Left forelimb (tissue), 1 donor: Measurements from ENCODE around the gene ADAT3.
A peak's percentile ranks its signal among the peaks of the same experiment; 100 is the strongest.

Experiments
- DNase-seq: peaks from one replicate; pipeline ENCODE4 v3.0.0-alpha.2; 2018; ENCODE audit warnings: low spot score

Gene ADAT3

DNA sequence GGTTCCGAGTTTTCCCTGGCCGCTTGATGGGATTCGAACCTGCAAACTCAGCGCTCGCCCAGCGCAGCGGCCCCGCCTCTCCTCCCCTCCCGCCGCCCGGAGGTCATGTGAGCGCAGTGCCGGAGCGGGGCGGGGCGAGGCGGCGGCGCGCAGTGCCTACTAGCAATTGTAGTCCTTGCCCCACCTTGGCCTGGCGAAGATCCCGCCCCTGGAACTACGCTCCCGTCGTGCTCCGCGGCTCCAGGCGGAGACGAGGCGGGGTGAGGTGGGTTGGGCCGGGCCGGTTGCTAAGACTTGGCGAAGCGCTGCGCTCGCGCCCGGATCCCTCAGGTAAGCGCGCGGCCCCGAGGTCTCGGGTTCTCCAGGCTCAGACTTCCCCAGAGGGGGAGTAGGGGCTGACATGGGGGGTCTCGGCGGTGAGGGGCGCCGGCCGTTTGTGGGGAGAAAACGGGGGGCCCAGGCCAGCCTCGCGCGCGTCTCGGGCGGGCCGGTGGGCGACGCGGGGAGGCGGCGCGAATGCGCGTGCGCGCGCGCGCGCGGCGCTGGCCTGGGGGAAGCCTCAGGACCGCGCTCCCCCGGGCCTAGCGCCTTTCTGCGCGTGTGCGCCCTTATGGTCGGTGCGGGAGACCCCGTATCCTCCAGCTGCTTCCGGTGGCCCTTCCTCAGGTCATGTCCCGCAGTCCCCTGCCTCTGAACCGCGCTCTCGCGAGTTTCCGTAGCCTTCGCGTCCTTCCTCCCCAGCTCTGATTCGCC, at the start of gene ADAT3, which contains the start of gene SCAMP4:
Gene ADAT3 (plus strand): TSS at position 290 of the 753 bp plus-strand sequence. CDS start 6,649 bp downstream, outside the sequence.
Gene SCAMP4 (plus strand): TSS at position 290 of the 753 bp plus-strand sequence. CDS start 9,621 bp downstream, outside the sequence.
- peak; percentile 99 for DNase-seq

DNA sequence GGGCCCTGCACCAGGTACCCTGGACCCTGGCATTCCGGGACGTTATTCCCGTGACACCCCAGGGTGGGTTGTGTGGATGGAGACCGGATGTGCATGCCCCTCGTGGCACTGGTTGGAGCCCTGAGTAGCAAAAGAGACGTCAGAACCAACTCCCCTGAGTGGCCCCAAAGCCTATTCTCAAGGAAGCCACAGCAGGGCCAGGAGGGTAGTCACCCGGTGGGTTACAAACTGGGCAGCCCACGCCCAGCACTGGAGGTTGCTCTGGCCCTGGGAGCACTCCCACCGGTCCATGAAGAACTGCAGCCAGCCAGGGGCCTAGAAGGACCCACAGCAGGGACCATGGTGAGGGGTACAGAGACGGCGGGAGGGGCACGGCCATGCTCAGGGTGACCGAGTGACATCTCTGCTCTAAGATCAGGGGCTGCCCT, 49.4 kb upstream of the ADAT3 start:
- DNase-seq = no peak

DNA sequence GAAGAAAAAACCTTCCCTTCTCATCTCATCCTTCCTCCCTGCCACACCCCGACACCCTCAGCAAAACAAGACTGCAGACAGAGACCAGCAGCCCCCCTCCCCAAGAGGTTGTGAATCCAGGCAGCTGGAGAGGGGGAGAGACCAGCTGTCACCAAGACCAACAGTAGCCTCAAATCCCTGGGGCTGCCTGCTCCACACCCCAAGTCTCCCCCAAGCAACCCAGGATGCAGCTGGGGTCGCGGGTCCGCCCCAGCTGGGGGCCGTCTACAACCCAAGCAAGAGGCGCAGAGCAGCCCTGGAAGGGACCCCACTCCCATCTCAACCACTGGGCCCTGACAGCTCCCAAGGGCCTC, 48.9 kb upstream of the ADAT3 start:
- no peak for DNase-seq

- DNase-seq = no peak
These were observed 48.2 kb upstream of the ADAT3 start for GRCh38 chr19:1856698-1857603.

GRCh38 chr19:1857648-1858326, 47.4 kb upstream of the ADAT3 start:
- DNase-seq = no peak

- no peak for DNase-seq
These were observed 46.7 kb upstream of the ADAT3 start for GRCh38 chr19:1858412-1859081.

DNA sequence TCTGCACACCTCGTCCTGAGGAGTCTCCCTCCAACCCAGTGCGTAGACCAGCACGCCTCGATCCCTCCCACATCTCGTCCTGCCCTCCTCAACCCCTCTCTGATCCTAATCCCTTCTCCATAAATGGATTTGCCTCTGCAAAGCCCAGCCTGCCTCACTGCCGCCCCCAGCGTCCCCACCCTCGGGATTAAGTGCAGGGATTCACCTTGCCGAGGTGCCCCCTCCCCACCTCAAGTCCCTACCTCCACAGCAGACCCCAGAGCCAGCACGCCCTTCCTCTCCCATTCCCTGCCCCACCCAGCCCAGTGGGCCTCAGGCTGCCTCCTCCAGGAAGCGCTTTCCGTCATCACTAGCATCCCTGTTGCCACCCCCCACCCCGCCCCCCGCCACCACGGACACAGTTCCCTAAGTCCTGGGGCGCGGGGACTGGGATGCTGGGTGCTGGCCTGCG, 45.8 kb upstream of the ADAT3 start:
- DNase-seq = no peak

DNA sequence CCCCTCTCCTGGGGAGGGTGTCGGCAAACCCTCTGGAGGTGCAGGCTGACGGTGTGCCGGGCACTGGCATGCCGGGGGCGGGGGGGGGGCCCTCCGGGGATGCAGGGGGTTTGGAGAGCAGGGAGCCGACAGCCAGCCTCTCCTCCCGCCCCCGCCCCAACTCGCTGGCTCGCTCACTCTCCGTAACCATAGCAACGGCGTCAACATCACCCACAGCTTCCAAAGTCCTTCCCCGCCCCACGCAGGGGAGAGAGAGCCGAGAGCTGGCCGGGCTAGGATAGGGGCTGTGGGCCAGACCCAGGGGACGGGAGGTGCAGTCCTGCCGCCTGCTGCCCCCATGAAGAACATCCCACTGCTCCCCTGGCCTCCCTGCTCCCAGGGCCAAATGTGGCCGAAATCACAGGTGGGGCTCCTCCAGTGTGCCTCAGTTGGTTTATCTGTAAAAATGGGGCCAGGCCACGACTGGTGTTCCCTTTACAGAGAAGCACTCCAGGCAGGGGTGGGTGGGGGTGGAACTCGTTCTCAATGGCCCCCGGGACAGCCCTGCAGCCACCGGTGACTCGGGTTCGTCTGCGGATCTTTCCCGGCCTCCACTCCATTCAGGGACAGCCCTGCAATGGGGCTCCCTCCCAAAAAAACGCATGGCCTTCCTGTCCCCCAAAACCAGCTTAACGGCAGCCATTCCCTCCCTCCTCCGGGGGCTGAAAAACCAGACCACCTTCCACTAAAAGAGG, 45.0 kb upstream of the ADAT3 start:
- peak; percentile 85 for DNase-seq

GRCh38 chr19:1860821-1861598, 44.2 kb upstream of the ADAT3 start:
- no peak for DNase-seq

- DNase-seq = no peak
These were observed 43.6 kb upstream of the ADAT3 start for GRCh38 chr19:1861599-1862031.

- DNase-seq = no peak
These were observed 43.2 kb upstream of the ADAT3 start for GRCh38 chr19:1862068-1862423.

- DNase-seq = peak; percentile 70
These were observed 42.5 kb upstream of the ADAT3 start for GRCh38 chr19:1862424-1863327.

- no peak for DNase-seq
These were observed 41.9 kb upstream of the ADAT3 start, which contains the start of gene KLF16 for GRCh38 chr19:1863328-1863637. TSS of gene KLF16 (minus strand) at chr19:1863579. CDS start at chr19:1863497, 82 bp downstream.

DNA sequence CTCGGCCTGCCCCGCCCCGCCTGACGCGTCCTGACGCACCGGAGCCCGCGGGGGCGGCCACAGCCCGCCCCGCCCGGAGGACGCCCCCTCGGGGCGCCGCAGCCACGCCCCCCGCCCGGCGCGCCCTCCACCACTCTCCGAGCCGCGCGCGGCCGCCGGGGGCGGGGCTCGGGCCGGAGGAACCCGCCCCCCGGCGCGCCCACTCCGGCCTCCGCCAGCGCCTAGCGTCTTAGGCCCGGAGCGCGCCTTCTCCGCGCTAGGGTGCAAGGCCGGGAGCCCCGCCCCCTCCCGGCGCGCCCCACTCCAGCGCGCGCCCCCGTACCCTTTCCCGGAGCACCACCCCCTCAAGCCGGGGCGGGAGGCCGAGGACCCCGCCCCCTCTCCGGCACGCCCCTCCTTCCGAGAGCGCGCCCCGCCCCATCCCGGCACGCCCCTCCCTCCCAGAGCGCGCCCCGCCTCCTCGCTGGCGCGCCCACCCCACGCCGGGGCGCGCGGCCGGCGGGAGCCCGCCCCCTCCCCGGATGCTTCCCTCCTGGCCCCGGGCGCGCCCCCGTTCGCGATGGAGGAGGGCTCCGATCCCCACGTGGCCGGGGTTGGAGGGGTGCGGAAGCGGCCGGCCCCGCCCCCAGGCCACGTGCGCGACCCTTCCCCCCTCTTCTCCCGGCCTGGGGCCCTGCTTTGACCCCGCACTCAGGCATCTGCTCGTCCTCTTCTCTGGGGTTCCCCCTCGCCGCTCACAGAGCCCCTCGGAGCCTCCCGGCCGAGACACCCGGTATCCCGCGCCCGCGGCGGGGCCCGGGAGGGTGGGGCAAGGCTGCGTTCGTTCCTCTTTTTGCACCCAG, 41.3 kb upstream of the ADAT3 start:
- DNase-seq = peak; percentile 96

- peak; percentile 80 for DNase-seq
These were observed 40.6 kb upstream of the ADAT3 start for GRCh38 chr19:1864480-1865171.

DNA sequence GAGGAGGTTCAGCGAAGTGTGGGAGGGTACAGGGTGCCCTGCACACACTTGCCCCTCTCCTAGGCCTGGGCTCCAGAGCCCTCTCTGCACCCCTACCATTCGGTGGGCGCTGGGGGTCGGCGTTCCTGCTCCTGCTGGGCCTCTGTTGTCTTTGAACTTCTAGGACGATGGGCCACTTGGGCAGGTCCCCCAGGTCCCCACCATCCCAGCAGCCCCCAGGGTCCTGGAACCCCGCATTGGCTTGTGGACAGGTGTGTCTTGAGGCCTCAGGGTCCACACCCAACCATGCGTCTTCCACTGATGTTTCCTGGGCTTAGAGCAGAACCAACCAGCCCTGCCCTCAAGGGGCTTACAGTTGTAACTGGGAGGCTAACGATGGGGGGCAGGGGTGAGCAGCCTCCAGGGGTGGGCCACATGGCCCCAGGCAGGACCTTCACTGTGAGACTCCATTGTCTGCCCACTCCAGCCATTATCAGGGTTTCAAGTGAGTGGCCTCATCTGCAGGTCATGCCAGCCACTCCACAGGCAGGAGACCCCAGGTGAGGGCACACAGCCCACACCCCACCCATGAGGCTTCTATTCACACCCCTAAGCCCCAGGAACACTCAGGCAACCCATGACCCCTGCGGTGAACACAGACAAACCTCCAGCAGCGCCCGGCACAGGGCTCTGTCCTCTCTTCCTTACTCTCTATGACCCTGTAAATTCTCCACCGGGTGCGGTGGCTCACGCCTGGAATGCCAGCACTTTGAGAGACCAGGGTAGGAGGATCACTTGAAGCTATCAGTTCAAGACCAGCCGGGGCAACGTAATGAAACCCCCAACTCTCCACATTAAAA, 39.8 kb upstream of the ADAT3 start:
- DNase-seq = peak; percentile 68
